ENCODE results near the gene P3H3.

P3H3 gene

GRCh38 chr12:6826734-6827436, 1.3 kb upstream of the P3H3 start:
- DNase-seq (ENCODE audit: low read depth in 2 of 2), result no peak
- no peak for TF ChIP-seq CTCF (IDR thresholded peaks at IDR 0.05; ENCODE audit: low read depth, low read length)
- H3K4me3 ChIP-seq (replicated peaks in 1 of 2; ENCODE audit: low read depth in 2 of 2, low read length in 2 of 2), result no peak overlapping the region

GRCh38 chr12:6827437-6827911, 733 bp upstream of the P3H3 start:
- peak overlapping the region in 1 of 2 donors; percentile 16 for H3K4me3 ChIP-seq (replicated peaks in 1 of 2; ENCODE audit: low read depth in 2 of 2, low read length in 2 of 2)
- TF ChIP-seq CTCF (IDR thresholded peaks at IDR 0.05; ENCODE audit: low read depth, low read length), result no peak
- peak; percentile 79 to 84 for DNase-seq (ENCODE audit: low read depth in 2 of 2)

- H3K4me3 ChIP-seq (replicated peaks in 1 of 2; ENCODE audit: low read depth in 2 of 2, low read length in 2 of 2), result peak overlapping the region; percentile 86 to 95
- no peak for TF ChIP-seq CTCF (IDR thresholded peaks at IDR 0.05; ENCODE audit: low read depth, low read length)
- peak; percentile 56 to 58 for DNase-seq (ENCODE audit: low read depth in 2 of 2)
Observed at GRCh38 chr12:6828781-6829535, 751 bp downstream of the P3H3 start.

- no peak for DNase-seq (ENCODE audit: low read depth in 2 of 2)
- TF ChIP-seq CTCF (IDR thresholded peaks at IDR 0.05; ENCODE audit: low read depth, low read length), result peak; percentile 20
- peak overlapping the region; percentile 86 to 95 for H3K4me3 ChIP-seq (replicated peaks in 1 of 2; ENCODE audit: low read depth in 2 of 2, low read length in 2 of 2)
Observed at GRCh38 chr12:6829536-6830220, 1.5 kb downstream of the P3H3 start.

GRCh38 chr12:6830286-6830890, 2.2 kb downstream of the P3H3 start:
- DNase-seq (ENCODE audit: low read depth in 2 of 2), result no peak
- no peak overlapping the region for H3K4me3 ChIP-seq (replicated peaks in 1 of 2; ENCODE audit: low read depth in 2 of 2, low read length in 2 of 2)
- no peak for TF ChIP-seq CTCF (IDR thresholded peaks at IDR 0.05; ENCODE audit: low read depth, low read length)

- no peak for TF ChIP-seq CTCF (IDR thresholded peaks at IDR 0.05; ENCODE audit: low read depth, low read length)
- no peak overlapping the region for H3K4me3 ChIP-seq (replicated peaks in 1 of 2; ENCODE audit: low read depth in 2 of 2, low read length in 2 of 2)
- DNase-seq (ENCODE audit: low read depth in 2 of 2), result no peak
Observed at GRCh38 chr12:6830999-6831398, 2.8 kb downstream of the P3H3 start.
